KMS-11 (cell line): ENCODE data around the gene FLT3LG.
A peak's percentile ranks its signal among the peaks of the same experiment; 100 is the strongest.

Experiments used
- H2AFZ ChIP-seq: fragments of 200-600 bp; sonication (generic); 2 replicates; pipeline ENCODE4 v1.6.1; 2016; ENCODE audit warnings: antibody characterized with exemption, mixed run types, low read depth
- H3K27ac ChIP-seq: fragments of 200-600 bp; sonication (generic); 2 replicates; pipeline ENCODE4 v1.6.1; 2016; ENCODE audit warnings: mild to moderate bottlenecking, mixed run types
- H3K27me3 ChIP-seq: fragments of 200-600 bp; sonication (generic); 2 replicates; pipeline ENCODE4 v1.6.1; 2017; ENCODE audit warnings: mild to moderate bottlenecking, low read depth, mixed run types, moderate library complexity; ENCODE audit not compliant: insufficient read depth
- H3K36me3 ChIP-seq: fragments of 200-600 bp; sonication (generic); 2 replicates; pipeline ENCODE4 v1.6.1; 2017; ENCODE audit warnings: mild to moderate bottlenecking, mixed run types; ENCODE audit not compliant: insufficient read depth
- H3K4me1 ChIP-seq: fragments of 200-600 bp; sonication (generic); 2 replicates; pipeline ENCODE4 v1.6.1; 2016; ENCODE audit warnings: mild to moderate bottlenecking, low read depth, mixed run types; ENCODE audit not compliant: poor library complexity, severe bottlenecking
- H3K4me2 ChIP-seq: fragments of 200-600 bp; sonication (generic); 2 replicates; pipeline ENCODE4 v1.7.0; 2016; ENCODE audit warnings: mild to moderate bottlenecking, mixed run types
- H3K4me3 ChIP-seq: fragments of 200-600 bp; sonication (generic); IDR thresholded peaks from 2 replicates; pipeline ENCODE4 v1.6.1; 2017; ENCODE audit warnings: low read depth, low read length, mixed read lengths; ENCODE audit not compliant: insufficient read depth
- H3K79me2 ChIP-seq: fragments of 200-600 bp; sonication (generic); 2 replicates; pipeline ENCODE4 v1.6.1; 2016; ENCODE audit warnings: low read depth, mixed run types; ENCODE audit not compliant: insufficient read depth
- H3K9ac ChIP-seq: fragments of 200-600 bp; sonication (generic); 2 replicates; pipeline ENCODE4 v1.6.1; 2016; ENCODE audit warnings: mild to moderate bottlenecking, mixed run types
- H4K20me1 ChIP-seq: fragments of 200-600 bp; sonication (generic); 2 replicates; pipeline ENCODE4 v1.6.1; 2016; ENCODE audit warnings: mild to moderate bottlenecking, mixed run types; ENCODE audit not compliant: insufficient read depth
- CTCF ChIP-seq: fragments of 200-600 bp; sonication (generic); conservative IDR thresholded peaks from 2 replicates; pipeline ENCODE4 v1.6.1; 2017; ENCODE audit warnings: low read depth, mild to moderate bottlenecking, antibody characterized with exemption, low read length, moderate library complexity, mixed read lengths

Gene FLT3LG

GRCh38 chr19:49435670-49436069 is 38.3 kb upstream of the FLT3LG start:
- Histone ChIP-seq H3K27ac (no peak overlapping the region), H3K27me3 (peaks cover 91% of the 10 kb centered on the region)

GRCh38 chr19:49436381-49437017 is 37.5 kb upstream of the FLT3LG start:
- no peaks in the 10 kb centered on the region for H4K20me1 ChIP-seq
- peaks cover under 1% of the 10 kb centered on the region for H3K4me1 ChIP-seq
- no peak overlapping the region for H3K4me3 ChIP-seq
- no peak overlapping the region for H3K9ac ChIP-seq
- no peak overlapping the region for H3K27ac ChIP-seq
- TF ChIP-seq CTCF = no peak
- peak overlapping the region; percentile 1; the same call in 1 of the 2 replicates for H2AFZ ChIP-seq
- H3K36me3 ChIP-seq = no peaks in the 10 kb centered on the region
- no peak overlapping the region; the same call in 1 of the 2 replicates for H3K4me2 ChIP-seq
- no peaks in the 10 kb centered on the region for H3K79me2 ChIP-seq
- peaks cover 98% of the 10 kb centered on the region for H3K27me3 ChIP-seq

More at GRCh38 chr19:49435670-49436069, 38.3 kb upstream of the FLT3LG start:
- Histone ChIP-seq H2AFZ (no peak overlapping the region), H3K9ac (no peak overlapping the region), H3K36me3 (no peaks in the 10 kb centered on the region), H3K4me1 (no peaks in the 10 kb centered on the region), H3K4me3 (no peak overlapping the region), H3K4me2 (no peak overlapping the region), H3K79me2 (no peaks in the 10 kb centered on the region), H4K20me1 (no peaks in the 10 kb centered on the region)
- TF ChIP-seq CTCF = no peak

- Histone ChIP-seq H3K27ac (no peak overlapping the region), H3K4me1 (peaks cover 7% of the 10 kb centered on the region), H3K27me3 (peaks cover 99% of the 10 kb centered on the region), H4K20me1 (no peaks in the 10 kb centered on the region), H3K4me2 (no peak overlapping the region), H3K79me2 (no peaks in the 10 kb centered on the region), H3K36me3 (no peaks in the 10 kb centered on the region), H3K4me3 (no peak overlapping the region), H2AFZ (no peak overlapping the region), H3K9ac (no peak overlapping the region)
- TF ChIP-seq CTCF = no peak
Observed at GRCh38 chr19:49437231-49437630, 36.8 kb upstream of the FLT3LG start.

- Histone ChIP-seq H3K27ac (no peak overlapping the region), H3K4me3 (no peak overlapping the region), H3K4me2 (no peak overlapping the region), H3K27me3 (peaks cover 91% of the 10 kb centered on the region), H3K9ac (no peak overlapping the region), H4K20me1 (no peaks in the 10 kb centered on the region), H3K36me3 (no peaks in the 10 kb centered on the region), H3K4me1 (peaks cover 10% of the 10 kb centered on the region), H3K79me2 (no peaks in the 10 kb centered on the region), H2AFZ (no peak overlapping the region)
- TF ChIP-seq CTCF = no peak
Observed at GRCh38 chr19:49438261-49438660, 35.8 kb upstream of the FLT3LG start.
